ENCODE data around the gene EZH1.

DNA sequence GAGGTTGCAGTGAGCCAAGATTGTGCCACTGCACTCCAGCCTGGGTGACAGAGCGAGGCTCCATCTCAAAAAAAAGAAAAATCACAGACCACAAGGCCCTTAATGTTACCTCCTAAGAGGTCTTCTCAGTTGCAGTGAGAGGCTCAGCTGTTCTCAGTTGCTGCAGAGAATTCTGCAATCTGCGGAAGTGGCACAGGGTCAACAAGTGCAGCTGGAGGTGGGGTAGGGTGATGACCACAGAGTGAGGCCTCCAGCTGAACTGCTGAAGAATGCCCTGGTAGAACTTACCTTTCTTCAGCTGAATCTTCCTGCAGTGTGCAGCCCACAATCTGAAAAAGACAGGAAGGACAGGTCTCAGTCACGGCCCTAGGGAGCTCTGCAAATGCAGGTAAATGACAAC is 36.3 kb downstream of the EZH1 start:
- TF ChIP-seq CTCF (conservative IDR thresholded peaks at IDR 0.05; ENCODE audit: low read depth, low read length) (no peak), FOS (IDR thresholded peaks at IDR 0.05; ENCODE audit: low read depth, low read length) (no peak), RAD21 (IDR thresholded peaks at IDR 0.05; ENCODE audit: low read length) (no peak), POLR2A (IDR thresholded peaks at IDR 0.05; ENCODE audit: low read depth, low read length) (no peak), MAZ (IDR thresholded peaks at IDR 0.05; ENCODE audit: borderline replicate concordance, low read depth, low read length) (no peak), MAFK (IDR thresholded peaks at IDR 0.05; ENCODE audit: low read depth, low read length) (no peak), ELK1 (IDR thresholded peaks at IDR 0.05; ENCODE audit: borderline replicate concordance, low read depth, low read length) (no peak), CHD1 (IDR thresholded peaks at IDR 0.05; ENCODE audit: low read depth, low read length) (no peak), BHLHE40 (IDR thresholded peaks at IDR 0.05; ENCODE audit: low read depth, low read length) (no peak), RCOR1 (IDR thresholded peaks at IDR 0.05; ENCODE audit: insufficient replicate concordance, low read length) (no peak), RFX5 (IDR thresholded peaks at IDR 0.05; ENCODE audit: low read depth, low read length) (no peak), MXI1 (IDR thresholded peaks at IDR 0.05; ENCODE audit: borderline replicate concordance, low read depth, low read length) (no peak)

Measured in IMR-90 (cell line).